Type B pancreatic cell (in vitro differentiated cells): ENCODE results near the gene HACD1. TPM values are rescaled to one million over a fixed set of nuclear protein-coding genes. Genes with fewer than 3 reads are reported as not detected.

Source experiments
- DNase-seq: peaks from one replicate; pipeline ENCODE4 v3.0.0; 2021; ENCODE audit warnings: mixed read lengths; ENCODE audit not compliant: unreplicated experiment; ENCODE audit errors: extremely low spot score
- H3K27ac Mint-ChIP-seq: 2 replicates; pipeline ENCODE4 v1.8.0; 2021; ENCODE audit warnings: mild to moderate bottlenecking, mixed read lengths
- H3K27me3 Mint-ChIP-seq: 2 replicates; pipeline ENCODE4 v1.8.0; 2021; ENCODE audit warnings: mixed read lengths
- H3K36me3 Mint-ChIP-seq: 2 replicates; pipeline ENCODE4 v1.8.0; 2021; ENCODE audit warnings: mixed read lengths
- H3K4me1 Mint-ChIP-seq: one replicate; pipeline ENCODE4 v1.8.0; 2021; ENCODE audit warnings: mixed read lengths; ENCODE audit not compliant: unreplicated experiment
- H3K4me3 Mint-ChIP-seq: 2 replicates; pipeline ENCODE4 v1.8.0; 2021; ENCODE audit warnings: mild to moderate bottlenecking, mixed read lengths
- H3K9me3 Mint-ChIP-seq: 2 replicates; pipeline ENCODE4 v1.8.0; 2021; ENCODE audit warnings: mixed read lengths
- total RNA-seq: library from RNA; stranded (reverse); gene quantifications from 2 replicates; pipeline ENCODE4 v1.2.1, GENCODE V29; 2021; ENCODE audit warnings: low replicate concordance
- TF ChIP-seq, protein P1 (sequence below): fragments of 200-600 bp; sonication (generic); conservative IDR thresholded peaks from 2 replicates; pipeline ENCODE4 v1.5.0; 2021; ENCODE audit warnings: antibody characterized with exemption, mild to moderate bottlenecking

Gene HACD1
- total RNA-seq, 1 donor from 2014 or later: 16.4 TPM

DNA sequence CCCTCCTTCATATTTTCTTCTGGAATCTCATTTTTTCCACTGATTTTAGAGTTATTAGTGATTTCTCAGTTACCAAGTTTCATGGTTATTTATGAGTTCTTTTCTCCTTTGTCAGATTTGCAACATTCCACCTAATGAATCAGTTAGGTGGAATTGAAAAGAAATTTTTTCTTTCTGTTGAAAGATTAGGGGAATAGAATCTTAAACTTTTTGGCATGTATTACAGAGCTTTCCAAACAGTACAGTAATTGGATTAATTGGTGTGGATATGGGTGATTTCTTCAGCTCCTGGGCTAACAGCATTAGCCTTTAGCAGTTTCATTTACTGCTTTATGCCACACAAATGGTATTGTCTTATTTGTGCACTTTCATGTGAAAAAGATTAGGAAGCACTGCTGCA lies 43.7 kb upstream of the HACD1 start:
- no peak for DNase-seq
- Mint-ChIP-seq H3K27ac (no peak overlapping the region), H3K4me1 (no peaks in the 10 kb centered on the region), H3K9me3 (peaks cover 8% of the 10 kb centered on the region), H3K4me3 (no peak overlapping the region), H3K27me3 (no peaks in the 10 kb centered on the region), H3K36me3 (peaks cover 33% of the 10 kb centered on the region)
- TF ChIP-seq, protein P1, sequence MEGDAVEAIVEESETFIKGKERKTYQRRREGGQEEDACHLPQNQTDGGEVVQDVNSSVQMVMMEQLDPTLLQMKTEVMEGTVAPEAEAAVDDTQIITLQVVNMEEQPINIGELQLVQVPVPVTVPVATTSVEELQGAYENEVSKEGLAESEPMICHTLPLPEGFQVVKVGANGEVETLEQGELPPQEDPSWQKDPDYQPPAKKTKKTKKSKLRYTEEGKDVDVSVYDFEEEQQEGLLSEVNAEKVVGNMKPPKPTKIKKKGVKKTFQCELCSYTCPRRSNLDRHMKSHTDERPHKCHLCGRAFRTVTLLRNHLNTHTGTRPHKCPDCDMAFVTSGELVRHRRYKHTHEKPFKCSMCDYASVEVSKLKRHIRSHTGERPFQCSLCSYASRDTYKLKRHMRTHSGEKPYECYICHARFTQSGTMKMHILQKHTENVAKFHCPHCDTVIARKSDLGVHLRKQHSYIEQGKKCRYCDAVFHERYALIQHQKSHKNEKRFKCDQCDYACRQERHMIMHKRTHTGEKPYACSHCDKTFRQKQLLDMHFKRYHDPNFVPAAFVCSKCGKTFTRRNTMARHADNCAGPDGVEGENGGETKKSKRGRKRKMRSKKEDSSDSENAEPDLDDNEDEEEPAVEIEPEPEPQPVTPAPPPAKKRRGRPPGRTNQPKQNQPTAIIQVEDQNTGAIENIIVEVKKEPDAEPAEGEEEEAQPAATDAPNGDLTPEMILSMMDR: no peak

DNA sequence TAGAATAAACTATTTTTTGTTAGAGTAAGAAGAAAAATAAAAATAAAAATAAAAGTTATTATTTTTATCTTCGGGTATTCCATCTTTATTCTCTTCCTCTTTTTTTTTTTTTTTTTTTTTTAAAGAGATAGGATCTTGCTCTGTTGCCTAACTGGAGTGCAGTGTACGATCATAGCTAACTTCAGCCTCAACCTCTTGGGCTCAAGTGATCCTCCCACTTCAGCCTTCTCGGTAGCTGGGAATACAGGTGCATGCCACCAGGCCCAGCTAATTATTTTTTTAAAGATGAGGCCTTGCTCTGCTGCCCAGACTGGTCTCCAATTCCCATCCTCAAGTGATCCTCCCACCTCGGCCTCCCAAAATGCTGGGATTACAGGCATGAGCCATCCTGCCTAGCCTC lies 42.2 kb upstream of the HACD1 start:
- H3K4me3 Mint-ChIP-seq: no peak overlapping the region
- no peaks in the 10 kb centered on the region for H3K27me3 Mint-ChIP-seq
- H3K27ac Mint-ChIP-seq: no peak overlapping the region
- no peaks in the 10 kb centered on the region for H3K4me1 Mint-ChIP-seq
- peaks cover 41% of the 10 kb centered on the region for H3K36me3 Mint-ChIP-seq
- DNase-seq: no peak
- TF ChIP-seq, protein P1: no peak
- H3K9me3 Mint-ChIP-seq: peaks cover 16% of the 10 kb centered on the region

DNA sequence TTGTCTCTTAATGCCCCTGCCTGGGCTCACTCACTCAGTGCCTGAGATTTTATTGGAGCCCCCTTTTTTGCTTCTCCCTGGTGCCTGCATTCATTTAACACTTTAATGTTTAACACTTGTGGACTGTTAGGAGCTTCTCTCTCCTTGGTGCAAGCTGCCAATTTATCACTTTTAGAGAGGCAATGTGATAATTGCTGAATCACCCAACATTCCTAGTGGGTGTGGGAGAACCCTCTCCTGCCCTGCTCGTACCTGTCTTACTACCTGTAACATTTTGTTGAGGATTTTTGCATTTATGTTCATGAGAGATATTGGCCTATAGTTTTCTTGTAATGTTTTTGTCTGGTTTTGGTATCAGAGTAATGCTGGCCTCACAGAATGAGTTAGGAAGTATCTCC lies 39.9 kb upstream of the HACD1 start:
- no peak for DNase-seq
- Mint-ChIP-seq H3K36me3 (peaks cover 45% of the 10 kb centered on the region), H3K27ac (no peak overlapping the region), H3K4me1 (peaks cover under 1% of the 10 kb centered on the region), H3K9me3 (peaks cover 23% of the 10 kb centered on the region), H3K27me3 (no peaks in the 10 kb centered on the region), H3K4me3 (no peak overlapping the region)
- TF ChIP-seq, protein P1: no peak

DNA sequence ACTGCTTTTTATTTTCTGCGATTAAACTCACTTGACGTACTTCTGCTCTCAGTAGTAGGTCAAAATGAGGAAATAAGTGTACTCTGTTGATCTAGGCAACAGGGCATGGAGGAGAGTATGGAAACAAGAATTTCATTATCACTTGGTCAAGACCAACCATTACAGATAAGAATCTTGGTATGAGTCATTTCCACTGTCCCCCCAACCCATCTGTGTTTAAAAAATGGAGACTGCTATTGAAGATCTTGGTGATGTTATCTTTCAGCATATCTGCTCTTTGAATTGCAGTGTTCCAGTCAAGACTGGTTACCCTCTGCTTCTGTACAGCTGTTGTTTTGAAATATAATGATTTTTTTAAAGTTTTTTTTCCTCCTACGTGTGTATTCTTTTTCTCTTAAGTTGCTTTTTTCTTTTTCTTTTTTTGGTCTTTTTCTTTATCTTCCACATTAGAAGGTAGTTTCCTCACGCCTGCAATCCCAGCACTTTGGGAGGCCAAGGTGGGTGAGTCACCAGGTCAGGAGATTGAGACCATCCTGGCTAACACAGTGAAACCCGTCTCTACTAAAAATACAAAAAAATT lies 38.5 kb upstream of the HACD1 start:
- no peak for DNase-seq
- H3K4me3 Mint-ChIP-seq: no peak overlapping the region
- TF ChIP-seq, protein P1: no peak
- peaks cover 42% of the 10 kb centered on the region for H3K36me3 Mint-ChIP-seq
- H3K9me3 Mint-ChIP-seq: peaks cover 23% of the 10 kb centered on the region
- no peaks in the 10 kb centered on the region for H3K27me3 Mint-ChIP-seq
- H3K4me1 Mint-ChIP-seq: peaks cover 6% of the 10 kb centered on the region
- no peak overlapping the region for H3K27ac Mint-ChIP-seq

DNA sequence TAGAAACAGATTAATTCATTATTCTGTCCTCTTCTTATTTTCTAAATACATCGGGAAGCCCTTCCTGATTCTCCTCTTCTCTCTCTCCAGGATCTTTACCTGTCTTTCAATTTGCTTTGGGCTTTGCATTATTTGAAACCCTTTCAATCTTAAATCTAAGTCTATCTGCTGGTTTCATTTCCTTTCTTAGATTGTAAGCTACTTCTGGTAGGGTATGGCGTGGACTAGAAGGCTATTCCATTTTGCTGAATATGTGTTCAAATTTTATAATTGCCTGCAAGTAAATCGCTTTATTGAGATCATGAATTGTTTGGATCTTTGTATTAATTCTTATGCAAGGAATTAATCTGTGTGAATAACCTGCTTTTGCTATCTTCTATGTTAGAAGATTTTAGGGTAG lies 37.8 kb upstream of the HACD1 start:
- Mint-ChIP-seq H3K27ac (no peak overlapping the region), H3K4me3 (no peak overlapping the region), H3K9me3 (peaks cover 23% of the 10 kb centered on the region), H3K36me3 (peaks cover 46% of the 10 kb centered on the region), H3K27me3 (no peaks in the 10 kb centered on the region), H3K4me1 (peaks cover 6% of the 10 kb centered on the region)
- TF ChIP-seq, protein P1: no peak
- DNase-seq: no peak

DNA sequence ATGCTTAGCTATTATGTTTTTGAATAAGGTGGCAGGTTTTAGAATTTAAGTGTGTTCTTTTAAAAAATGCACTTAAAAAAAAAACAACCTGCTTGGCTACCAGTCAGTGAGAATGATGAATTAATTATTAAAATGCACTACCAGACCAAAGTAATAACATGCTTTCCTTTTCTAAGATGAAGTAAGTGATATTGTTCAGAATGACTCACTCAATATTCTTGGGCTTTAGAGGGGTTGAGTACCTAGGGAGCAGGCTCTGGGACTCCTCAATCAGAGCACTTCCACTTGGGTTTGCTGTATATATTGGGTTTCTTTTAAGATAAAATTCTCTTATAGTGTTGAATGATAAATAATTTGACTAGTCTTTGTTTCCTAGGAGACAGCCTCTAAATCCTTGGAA lies 35.4 kb upstream of the HACD1 start:
- no peak overlapping the region for H3K27ac Mint-ChIP-seq
- H3K4me1 Mint-ChIP-seq: peaks cover 6% of the 10 kb centered on the region
- TF ChIP-seq, protein P1: no peak
- H3K27me3 Mint-ChIP-seq: no peaks in the 10 kb centered on the region
- peaks cover 39% of the 10 kb centered on the region for H3K36me3 Mint-ChIP-seq
- H3K9me3 Mint-ChIP-seq: peaks cover 20% of the 10 kb centered on the region
- no peak for DNase-seq
- H3K4me3 Mint-ChIP-seq: no peak overlapping the region
